Smooth muscle cell (in vitro differentiated cells): ENCODE data around the gene L1TD1. TPM values are rescaled to one million over a fixed set of nuclear protein-coding genes. Genes with fewer than 3 reads are reported as not detected.
A peak's percentile ranks its signal among the peaks of the same experiment; 100 is the strongest.

Experiments
- DNase-seq: peaks from one replicate; lab custom pipeline; 2025; ENCODE audit not compliant: unreplicated experiment; lab: John Stamatoyannopoulos, UW
- H2AFZ ChIP-seq: fragments of 200-600 bp; sonication (generic); 2 replicates; pipeline ENCODE4 v1.6.0; 2016; ENCODE audit warnings: antibody characterized with exemption, low read depth, mild to moderate bottlenecking
- H3F3A ChIP-seq: fragments of 200-600 bp; sonication (generic); 2 replicates; pipeline ENCODE4 v1.6.0; 2017; ENCODE audit warnings: antibody characterized with exemption, low read depth
- H3K27ac ChIP-seq: fragments of 200-600 bp; sonication (generic); 2 replicates; pipeline ENCODE4 v1.5.1; 2016; ENCODE audit warnings: low read depth, mild to moderate bottlenecking
- H3K27me3 ChIP-seq: fragments of 200-600 bp; sonication (generic); 2 replicates; pipeline ENCODE4 v1.6.1; 2016; ENCODE audit warnings: low read depth, mild to moderate bottlenecking
- H3K36me3 ChIP-seq: fragments of 200-600 bp; sonication (generic); 2 replicates; pipeline ENCODE4 v1.5.1; 2016; ENCODE audit warnings: low read depth
- H3K4me1 ChIP-seq: fragments of 200-600 bp; sonication (generic); 2 replicates; pipeline ENCODE4 v1.5.1; 2016; ENCODE audit warnings: low read depth
- H3K4me2 ChIP-seq: fragments of 200-600 bp; sonication (generic); 2 replicates; pipeline ENCODE4 v1.6.0; 2016; ENCODE audit warnings: mild to moderate bottlenecking
- H3K4me3 ChIP-seq: fragments of 200-600 bp; sonication (generic); 2 replicates; pipeline ENCODE4 v1.5.1; 2016; ENCODE audit warnings: mild to moderate bottlenecking
- H3K79me2 ChIP-seq: fragments of 200-600 bp; sonication (generic); 2 replicates; pipeline ENCODE4 v1.6.0; 2016; ENCODE audit warnings: low read depth, mild to moderate bottlenecking
- H3K9ac ChIP-seq: fragments of 200-600 bp; sonication (generic); 2 replicates; pipeline ENCODE4 v1.6.0; 2016; ENCODE audit warnings: low read depth
- H3K9me3 ChIP-seq: fragments of 200-600 bp; sonication (generic); replicated peaks from 2 replicates; pipeline ENCODE4 v1.5.1; 2016; ENCODE audit warnings: low read depth
- H4K20me1 ChIP-seq: fragments of 200-600 bp; sonication (generic); 2 replicates; pipeline ENCODE4 v1.6.0; 2016; ENCODE audit warnings: low read depth
- CTCF ChIP-seq: fragments of 200-600 bp; sonication (generic); IDR thresholded peaks from 2 replicates; pipeline ENCODE4 v1.5.1; 2017; ENCODE audit warnings: borderline replicate concordance, mild to moderate bottlenecking, antibody characterized with exemption; ENCODE audit not compliant: insufficient read depth, poor library complexity, severe bottlenecking
- WGBS: methylation state at CpG from one replicate; pipeline ENCODE4 v1.1.7; 2016; ENCODE audit warnings: low lambda C conversion rate; 5-methylcytosine and 5-hydroxymethylcytosine counted together
- polyA plus RNA-seq: library from polyadenylated mRNA; unstranded; fragments of >200 nt; fragmentation: Nextera tagmentation; extraction: Ambion mirVana; gene quantifications from 2 replicates; pipeline ENCODE4 v1.2.1, GENCODE V29; 2016
- total RNA-seq: library from RNA; depleted of rRNA; stranded (reverse); fragments of >200 nt; gene quantifications from 2 replicates; pipeline ENCODE4 v1.2.3, GENCODE V29; 2014

Gene L1TD1
- total and polyA plus RNA-seq, 2 experiments from 2014 or later = 0.41 to 2.7 TPM

GRCh38 chr1:62230718-62231117, 36.1 kb downstream of the L1TD1 start:
- no peak for DNase-seq
- Histone ChIP-seq H3K36me3 (no peaks in the 10 kb centered on the region), H3K9me3 (no peaks in the 10 kb centered on the region), H4K20me1 (no peaks in the 10 kb centered on the region), H3K27ac (peak overlapping the region; percentile 63), H3K4me1 (peaks cover 10% of the 10 kb centered on the region), H3K4me3 (no peak overlapping the region), H2AFZ (no peak overlapping the region), H3F3A (no peaks in the 10 kb centered on the region), H3K27me3 (no peaks in the 10 kb centered on the region), H3K79me2 (no peaks in the 10 kb centered on the region), H3K9ac (no peak overlapping the region), H3K4me2 (no peak overlapping the region)
- TF ChIP-seq CTCF = no peak
- 44% methylated on average over 5 of the region's 5 CpGs for WGBS

DNA sequence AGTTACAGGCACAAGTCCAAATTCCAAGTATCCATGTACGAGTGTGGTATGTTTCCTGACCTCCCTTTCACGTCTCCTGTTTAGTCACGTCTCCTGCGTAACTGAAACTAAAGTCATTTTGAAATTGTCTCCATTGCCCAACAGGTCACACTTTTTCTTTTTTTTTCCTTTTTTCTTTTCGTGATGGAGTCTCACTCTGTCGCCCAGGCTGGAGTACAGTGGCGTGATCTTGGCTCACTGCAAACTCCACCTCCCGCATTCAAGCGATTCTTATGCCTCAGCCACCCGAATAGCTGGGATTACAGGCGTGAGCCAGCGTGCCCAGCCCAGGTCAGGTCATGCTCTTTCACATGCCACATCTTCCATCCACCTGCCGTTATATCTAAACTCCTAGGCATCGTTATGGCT, 38.2 kb downstream of the L1TD1 start:
- 90% methylated on average over 14 of the region's 14 CpGs for WGBS
- peaks cover 10% of the 10 kb centered on the region for H3K4me1 ChIP-seq

DNA sequence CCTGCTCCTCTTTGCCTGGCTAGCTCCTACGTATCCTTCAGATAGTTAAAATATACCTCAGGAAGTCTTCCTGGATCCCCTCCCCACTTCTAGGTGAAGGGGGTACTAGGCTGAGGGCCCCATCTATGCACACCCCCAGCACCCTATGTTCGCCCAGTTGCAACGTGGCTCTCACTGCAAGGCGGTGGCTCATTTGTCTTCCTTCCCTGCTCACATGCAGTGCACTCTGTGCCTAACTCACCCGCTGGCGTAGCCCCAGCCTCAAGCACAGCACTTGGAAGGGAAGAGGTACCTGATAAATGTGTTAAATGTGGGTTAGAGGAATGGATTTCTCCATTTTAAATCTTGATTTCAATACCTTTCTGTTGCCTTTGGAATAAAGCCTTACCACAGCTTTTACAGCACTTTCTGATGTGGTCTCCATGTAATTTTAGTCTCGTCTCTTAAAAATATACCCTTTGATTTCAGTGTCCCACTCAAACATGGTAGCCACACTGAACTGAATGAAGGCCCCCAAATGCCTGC, 39.3 kb downstream of the L1TD1 start:
- H2AFZ ChIP-seq = no peak overlapping the region
- WGBS = 83% methylated on average over 7 of the region's 7 CpGs
- H3K27me3 ChIP-seq = no peaks in the 10 kb centered on the region
- H3K9ac ChIP-seq = no peak overlapping the region
- no peak overlapping the region for H3K4me3 ChIP-seq
- H3K9me3 ChIP-seq = no peaks in the 10 kb centered on the region
- H3K4me2 ChIP-seq = no peak overlapping the region
- H3F3A ChIP-seq = no peaks in the 10 kb centered on the region
- H3K36me3 ChIP-seq = no peaks in the 10 kb centered on the region
- H4K20me1 ChIP-seq = no peaks in the 10 kb centered on the region
- no peak for DNase-seq
- H3K4me1 ChIP-seq = peaks cover 7% of the 10 kb centered on the region
- no peaks in the 10 kb centered on the region for H3K79me2 ChIP-seq
- H3K27ac ChIP-seq = no peak overlapping the region
- TF ChIP-seq CTCF = no peak

More for the DNA sequence above, 38.2 kb downstream of the L1TD1 start:
- Histone ChIP-seq H3K4me2 (no peak overlapping the region), H2AFZ (no peak overlapping the region), H4K20me1 (no peaks in the 10 kb centered on the region), H3K27ac (no peak overlapping the region), H3K9ac (no peak overlapping the region), H3K9me3 (no peaks in the 10 kb centered on the region), H3K36me3 (no peaks in the 10 kb centered on the region), H3K79me2 (no peaks in the 10 kb centered on the region), H3F3A (no peaks in the 10 kb centered on the region), H3K4me3 (no peak overlapping the region), H3K27me3 (no peaks in the 10 kb centered on the region)
- no peak for TF ChIP-seq CTCF
- DNase-seq = no peak

DNA sequence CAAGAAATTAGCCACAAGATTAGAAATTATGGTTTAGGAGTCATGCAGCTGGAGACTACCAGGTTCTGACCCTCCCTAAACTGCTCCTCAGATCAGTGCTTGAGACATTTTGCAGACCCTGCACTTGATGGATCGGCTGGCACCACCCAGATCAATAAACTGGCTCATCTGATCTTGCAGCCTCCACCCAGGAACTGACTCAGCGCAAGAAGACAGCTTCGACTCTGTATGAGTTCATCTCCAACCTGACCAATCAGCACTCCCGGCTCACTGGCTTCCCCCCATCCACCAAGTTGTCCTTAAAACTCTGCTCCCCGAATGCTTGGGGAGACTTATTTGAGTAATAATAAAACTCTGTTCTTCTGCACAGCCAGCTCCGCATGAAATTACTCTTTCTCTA, 40.0 kb downstream of the L1TD1 start:
- no peak for TF ChIP-seq CTCF
- Histone ChIP-seq H3K9ac (peak overlapping the region; percentile 14), H3K4me1 (peaks cover 6% of the 10 kb centered on the region), H3K79me2 (no peaks in the 10 kb centered on the region), H3F3A (no peaks in the 10 kb centered on the region), H4K20me1 (no peaks in the 10 kb centered on the region), H3K36me3 (no peaks in the 10 kb centered on the region), H3K9me3 (no peaks in the 10 kb centered on the region), H3K27ac (peak overlapping the region; percentile 43), H3K4me2 (peak overlapping the region; percentile 66), H3K4me3 (no peak overlapping the region), H3K27me3 (no peaks in the 10 kb centered on the region), H2AFZ (no peak overlapping the region)
- DNase-seq = no peak
- 48% methylated on average over 6 of the region's 6 CpGs for WGBS
